ENCODE measurements around the gene ARID5B. TPM values are rescaled to one million over a fixed set of nuclear protein-coding genes. Genes with fewer than 3 reads are reported as not detected.

The ARID5B gene
- polyA plus RNA-seq, 1 donor from 2014 or later = 2.1 TPM

- TF ChIP-seq POLR2AphosphoS5 (IDR thresholded peaks at IDR 0.05) = no peak
- TF ChIP-seq SMC3 (conservative IDR thresholded peaks at IDR 0.05; ENCODE audit: poor library complexity) = no peak
- TF ChIP-seq REST (IDR thresholded peaks at IDR 0.05; ENCODE audit: borderline replicate concordance) = no peak
- TF ChIP-seq, protein P1, sequence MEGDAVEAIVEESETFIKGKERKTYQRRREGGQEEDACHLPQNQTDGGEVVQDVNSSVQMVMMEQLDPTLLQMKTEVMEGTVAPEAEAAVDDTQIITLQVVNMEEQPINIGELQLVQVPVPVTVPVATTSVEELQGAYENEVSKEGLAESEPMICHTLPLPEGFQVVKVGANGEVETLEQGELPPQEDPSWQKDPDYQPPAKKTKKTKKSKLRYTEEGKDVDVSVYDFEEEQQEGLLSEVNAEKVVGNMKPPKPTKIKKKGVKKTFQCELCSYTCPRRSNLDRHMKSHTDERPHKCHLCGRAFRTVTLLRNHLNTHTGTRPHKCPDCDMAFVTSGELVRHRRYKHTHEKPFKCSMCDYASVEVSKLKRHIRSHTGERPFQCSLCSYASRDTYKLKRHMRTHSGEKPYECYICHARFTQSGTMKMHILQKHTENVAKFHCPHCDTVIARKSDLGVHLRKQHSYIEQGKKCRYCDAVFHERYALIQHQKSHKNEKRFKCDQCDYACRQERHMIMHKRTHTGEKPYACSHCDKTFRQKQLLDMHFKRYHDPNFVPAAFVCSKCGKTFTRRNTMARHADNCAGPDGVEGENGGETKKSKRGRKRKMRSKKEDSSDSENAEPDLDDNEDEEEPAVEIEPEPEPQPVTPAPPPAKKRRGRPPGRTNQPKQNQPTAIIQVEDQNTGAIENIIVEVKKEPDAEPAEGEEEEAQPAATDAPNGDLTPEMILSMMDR (IDR thresholded peaks at IDR 0.05; ENCODE audit: poor library complexity, severe bottlenecking) = no peak
- TF ChIP-seq RAD21 (conservative IDR thresholded peaks at IDR 0.05) = no peak
- TF ChIP-seq EZH2 (IDR thresholded peaks at IDR 0.05; ENCODE audit: borderline replicate concordance, insufficient read depth, low read length, poor library complexity, severe bottlenecking) = no peak
- no peak for TF ChIP-seq MXI1 (conservative IDR thresholded peaks at IDR 0.05; ENCODE audit: poor library complexity, severe bottlenecking)
- no peak for TF ChIP-seq TAF1 (IDR thresholded peaks at IDR 0.05; ENCODE audit: low read depth)
- TF ChIP-seq EP300 (conservative IDR thresholded peaks at IDR 0.05; ENCODE audit: poor library complexity, severe bottlenecking) = no peak
- Histone ChIP-seq H3K9ac (ENCODE audit: low read length) (no peak overlapping the region), H4K20me1 (ENCODE audit: insufficient read depth) (no peaks in the 10 kb centered on the region), H3F3A (ENCODE audit: insufficient read depth, low read length, poor library complexity, severe bottlenecking) (no peaks in the 10 kb centered on the region), H3K9me2 (ENCODE audit: insufficient read depth, low read length) (no peaks in the 10 kb centered on the region), H3K4me2 (ENCODE audit: low read length) (no peak overlapping the region), H3K79me2 (replicated peaks; ENCODE audit: insufficient read depth, low read length) (no peaks in the 10 kb centered on the region), H3K27ac (ENCODE audit: low read length) (no peak overlapping the region), H3K36me3 (ENCODE audit: insufficient read depth, low read length) (no peaks in the 10 kb centered on the region), H3K4me3 (ENCODE audit: low read length) (no peak overlapping the region), H3K9me3 (ENCODE audit: low read length) (no peaks in the 10 kb centered on the region), H3K27me3 (ENCODE audit: insufficient read depth, low read depth, low read length) (no peaks in the 10 kb centered on the region), H2AFZ (ENCODE audit: low read depth, low read length) (no peak overlapping the region)
Observed at GRCh38 chr10:62067560-62067959, 166.1 kb downstream of the ARID5B start.

GRCh38 chr10:62068464-62068863 is 167.0 kb downstream of the ARID5B start:
- Histone ChIP-seq H3K4me3 (ENCODE audit: low read length) (no peak overlapping the region), H3F3A (ENCODE audit: insufficient read depth, low read length, poor library complexity, severe bottlenecking) (no peaks in the 10 kb centered on the region), H3K27me3 (ENCODE audit: insufficient read depth, low read depth, low read length) (no peaks in the 10 kb centered on the region), H3K9me2 (ENCODE audit: insufficient read depth, low read length) (no peaks in the 10 kb centered on the region), H3K4me2 (ENCODE audit: low read length) (no peak overlapping the region), H3K9ac (ENCODE audit: low read length) (no peak overlapping the region), H3K36me3 (ENCODE audit: insufficient read depth, low read length) (no peaks in the 10 kb centered on the region), H3K9me3 (ENCODE audit: low read length) (no peaks in the 10 kb centered on the region), H4K20me1 (ENCODE audit: insufficient read depth) (no peaks in the 10 kb centered on the region), H3K27ac (ENCODE audit: low read length) (no peak overlapping the region), H2AFZ (ENCODE audit: low read depth, low read length) (no peak overlapping the region), H3K79me2 (replicated peaks; ENCODE audit: insufficient read depth, low read length) (no peaks in the 10 kb centered on the region)
- TF ChIP-seq SMC3 (conservative IDR thresholded peaks at IDR 0.05; ENCODE audit: poor library complexity) = no peak
- TF ChIP-seq EZH2 (IDR thresholded peaks at IDR 0.05; ENCODE audit: borderline replicate concordance, insufficient read depth, low read length, poor library complexity, severe bottlenecking) = no peak

Data from neural cell (in vitro differentiated cells).